ENCODE data around the gene GEMIN4.
"Not testable (repeated sequence)": the region's sequence is repeated elsewhere in the genome, so short reads cannot be mapped to it uniquely, and the experiment has no call there.

GEMIN4 gene

DNA sequence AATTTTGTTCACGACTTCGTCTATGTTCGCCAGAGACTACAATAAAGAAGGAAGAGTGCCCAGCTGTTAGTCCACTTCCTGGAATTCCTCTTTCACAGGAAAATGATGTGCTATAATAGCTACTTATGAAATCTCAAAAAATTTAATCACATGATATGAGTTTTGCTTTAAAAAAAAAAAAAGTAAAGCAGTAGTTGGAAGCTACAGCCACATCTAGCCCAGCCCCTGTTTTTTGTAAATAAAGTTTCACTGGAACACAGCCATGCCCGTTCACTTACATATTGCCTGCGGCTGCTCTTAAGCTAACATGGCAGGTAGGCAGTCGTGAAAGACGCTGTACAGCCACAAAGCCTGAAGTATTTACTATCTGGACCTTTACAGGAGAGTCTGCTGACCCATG is 52.7 kb downstream of the GEMIN4 start:
- DNase-seq = no peak

- DNase-seq = not testable (repeated sequence)
Measured at GRCh38 chr17:698096-698495, 54.0 kb downstream of the GEMIN4 start.

DNA sequence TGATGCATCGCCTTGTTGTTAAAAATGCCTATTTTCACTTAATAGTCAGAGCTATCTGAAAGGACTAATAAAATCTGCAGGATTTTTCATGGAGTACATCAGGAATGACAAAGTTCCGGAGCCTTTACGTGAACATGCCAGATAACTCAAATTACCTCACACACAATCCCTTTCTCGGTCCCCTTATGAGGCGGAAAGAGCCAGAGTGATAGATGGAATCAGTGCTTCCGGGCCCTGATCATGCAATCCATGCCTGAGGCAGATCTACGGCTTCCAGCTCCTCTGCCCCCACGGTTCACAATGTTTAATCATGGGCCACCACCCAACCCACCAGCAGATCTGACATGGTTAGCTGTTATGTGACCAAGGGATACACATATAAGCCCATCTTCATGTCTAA is 54.4 kb downstream of the GEMIN4 start:
- no peak for DNase-seq

- no peak for DNase-seq
Measured at GRCh38 chr17:696369-696768, 55.7 kb downstream of the GEMIN4 start.
